NB4 (cell line): ENCODE results near the gene SLC18A2.

ENCODE experiments used
- MYC ChIP-seq: IDR thresholded peaks from 2 replicates; pipeline ENCODE4 v1.6.1; 2011; ENCODE audit warnings: low read depth, low read length
- POLR2A ChIP-seq: IDR thresholded peaks from 2 replicates; pipeline ENCODE4 v1.6.1; 2011; ENCODE audit warnings: mild to moderate bottlenecking; ENCODE audit not compliant: insufficient read length; ENCODE audit errors: extremely low read depth
- TF ChIP-seq, protein P1 (sequence below): IDR thresholded peaks from one replicate; pipeline ENCODE4 v1.5.1; 2012; ENCODE audit warnings: low read depth, low read length
- TF ChIP-seq, protein P2 (sequence below): IDR thresholded peaks from 2 replicates; pipeline ENCODE4 v1.6.1; 2011; ENCODE audit warnings: low read depth, low read length

DNA sequence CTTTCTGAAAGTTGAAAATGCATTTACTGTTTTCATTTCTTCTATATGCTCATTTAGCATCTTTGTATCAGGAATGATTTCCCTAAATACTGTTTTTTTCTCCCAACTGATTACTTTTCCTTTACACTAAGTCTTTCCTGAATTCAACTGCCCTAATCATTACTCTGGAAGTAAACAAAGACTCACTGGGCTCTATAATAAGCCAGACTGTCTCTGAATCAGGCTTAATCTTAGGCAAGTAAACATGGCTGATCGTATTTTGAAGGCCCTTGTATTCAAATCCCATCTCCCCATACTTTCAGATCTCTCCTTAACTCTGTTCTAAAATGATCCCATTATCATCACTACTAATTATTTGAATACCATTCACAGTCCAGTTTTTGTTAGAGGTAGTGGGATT is 72.7 kb downstream of the SLC18A2 start:
- no peak for TF ChIP-seq POLR2A
- TF ChIP-seq, protein P1, sequence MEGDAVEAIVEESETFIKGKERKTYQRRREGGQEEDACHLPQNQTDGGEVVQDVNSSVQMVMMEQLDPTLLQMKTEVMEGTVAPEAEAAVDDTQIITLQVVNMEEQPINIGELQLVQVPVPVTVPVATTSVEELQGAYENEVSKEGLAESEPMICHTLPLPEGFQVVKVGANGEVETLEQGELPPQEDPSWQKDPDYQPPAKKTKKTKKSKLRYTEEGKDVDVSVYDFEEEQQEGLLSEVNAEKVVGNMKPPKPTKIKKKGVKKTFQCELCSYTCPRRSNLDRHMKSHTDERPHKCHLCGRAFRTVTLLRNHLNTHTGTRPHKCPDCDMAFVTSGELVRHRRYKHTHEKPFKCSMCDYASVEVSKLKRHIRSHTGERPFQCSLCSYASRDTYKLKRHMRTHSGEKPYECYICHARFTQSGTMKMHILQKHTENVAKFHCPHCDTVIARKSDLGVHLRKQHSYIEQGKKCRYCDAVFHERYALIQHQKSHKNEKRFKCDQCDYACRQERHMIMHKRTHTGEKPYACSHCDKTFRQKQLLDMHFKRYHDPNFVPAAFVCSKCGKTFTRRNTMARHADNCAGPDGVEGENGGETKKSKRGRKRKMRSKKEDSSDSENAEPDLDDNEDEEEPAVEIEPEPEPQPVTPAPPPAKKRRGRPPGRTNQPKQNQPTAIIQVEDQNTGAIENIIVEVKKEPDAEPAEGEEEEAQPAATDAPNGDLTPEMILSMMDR, result no peak
- TF ChIP-seq MYC, result no peak
- TF ChIP-seq, protein P2, sequence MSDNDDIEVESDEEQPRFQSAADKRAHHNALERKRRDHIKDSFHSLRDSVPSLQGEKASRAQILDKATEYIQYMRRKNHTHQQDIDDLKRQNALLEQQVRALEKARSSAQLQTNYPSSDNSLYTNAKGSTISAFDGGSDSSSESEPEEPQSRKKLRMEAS, result no peak
